Naive thymus-derived CD8-positive, alpha-beta T cell (primary cell): Measurements from ENCODE around the gene IKZF5. TPM values are rescaled to one million over a fixed set of nuclear protein-coding genes. Genes with fewer than 3 reads are reported as not detected.

Experiments used
- ATAC-seq, 2 donors: fragments of 150-1000 bp; cut with Tn5 transposase in 1 of 2; sonication (Bioruptor Pico), chemical (Tn5 transposase) in 1 of 2; 1 replicate in 1 of 2; 2 replicates in 1 of 2; pipeline ENCODE4 v1.10.0; 2021; ENCODE audit warnings: mild to moderate bottlenecking in 2 of 2, moderate library complexity in 2 of 2
- POLR2A ChIA-PET: fragments of 350-600 bp; sonication (Branson Sonifier 250); formaldehyde crosslinking; loops from one replicate; lab custom pipeline; 2021; ENCODE audit warnings: antibody characterized with exemption; lab: Charles Lee
- DNase-seq, 10 donors: peaks; one replicate each; pipeline versions ENCODE4 v3.0.0 to v3.0.0-alpha.2; 2020 to 2022
- H3K27ac Mint-ChIP-seq, 10 donors: one replicate each; pipeline ENCODE4 v1.8.0; 2020 to 2022; ENCODE audit warnings: mild to moderate bottlenecking in 10 of 10, mixed read lengths in 10 of 10, moderate library complexity in 4 of 10, inconsistent platforms in 1 of 10
- H3K27me3 Mint-ChIP-seq, 5 donors: one replicate each; pipeline ENCODE4 v1.8.0; 2021 to 2022; ENCODE audit warnings: mixed read lengths in 5 of 5
- H3K36me3 Mint-ChIP-seq, 3 donors: one replicate each; pipeline ENCODE4 v1.8.0; 2020 to 2022; ENCODE audit warnings: mixed read lengths in 3 of 3, mild to moderate bottlenecking in 2 of 3, inconsistent platforms in 1 of 3
- H3K4me1 Mint-ChIP-seq, 4 donors: one replicate each; pipeline ENCODE4 v1.8.0; 2021 to 2022; ENCODE audit warnings: mixed read lengths in 4 of 4
- H3K4me3 Mint-ChIP-seq, 10 donors: one replicate each; pipeline ENCODE4 v1.8.0; 2020 to 2022; ENCODE audit warnings: mild to moderate bottlenecking in 10 of 10, mixed read lengths in 10 of 10, moderate library complexity in 6 of 10, inconsistent platforms in 1 of 10
- H3K9me3 Mint-ChIP-seq, 9 donors: one replicate each; pipeline ENCODE4 v1.8.0; 2020 to 2022; ENCODE audit warnings: mixed read lengths in 9 of 9, mild to moderate bottlenecking in 3 of 9, inconsistent platforms in 1 of 9, moderate library complexity in 1 of 9
- polyA plus RNA-seq, 3 donors: library from polyadenylated mRNA; unstranded; fragments of 300-500 nt; fragmentation: Illumina TruSeq; gene quantifications; one replicate each; pipeline ENCODE4 v1.2.3, GENCODE V29; 2021
- total RNA-seq, 8 experiments: library from RNA in 2 of 8; stranded (reverse) in 2 of 8; gene quantifications; one replicate each; pipeline ENCODE4 v1.2.3 and lab custom pipeline; 2021 to 2026

Gene IKZF5
- total and polyA plus RNA-seq, 5 experiments from 2014 or later = 13.1 to 50.5 (median 22.2) TPM

- no peaks in the 10 kb centered on the region for H3K9me3 Mint-ChIP-seq
- no peak overlapping the region for H3K27ac Mint-ChIP-seq
- POLR2A ChIA-PET = no interaction called here
These were observed 16.5 kb downstream of the IKZF5 start for GRCh38 chr10:122992031-122992585.

GRCh38 chr10:122990278-122990677, 18.3 kb downstream of the IKZF5 start:
- peaks cover 0 to 3% (median 1%) of the 10 kb centered on the region in 4 donors for H3K4me1 Mint-ChIP-seq
- DNase-seq = no peak
- H3K27me3 Mint-ChIP-seq = no peaks in the 10 kb centered on the region
- H3K4me3 Mint-ChIP-seq = no peak overlapping the region
- POLR2A ChIA-PET = interaction anchor here (1.6 kb wide), 1 partner anchor 9 kb away, joined by 5 read pairs; no protein-coding TSS in a partner anchor
- peaks cover 0 to 40% (median 2%) of the 10 kb centered on the region in 3 donors for H3K36me3 Mint-ChIP-seq
- peak overlapping the region in 4 of 10 donors; percentile 8 to 83 (median 52) for H3K27ac Mint-ChIP-seq
- no peaks in the 10 kb centered on the region for H3K9me3 Mint-ChIP-seq
- no peak for ATAC-seq

More at GRCh38 chr10:122992031-122992585, 16.5 kb downstream of the IKZF5 start:
- ATAC-seq (no peak), DNase-seq (no peak)
- Mint-ChIP-seq H3K36me3 (peaks cover 0 to 54% (median 0%) of the 10 kb centered on the region in 3 donors), H3K4me3 (no peak overlapping the region), H3K4me1 (peaks cover 0 to 8% (median 2%) of the 10 kb centered on the region in 4 donors), H3K27me3 (no peaks in the 10 kb centered on the region)

GRCh38 chr10:122988501-122988900, 20.1 kb downstream of the IKZF5 start:
- DNase-seq = no peak
- Mint-ChIP-seq H3K9me3 (no peaks in the 10 kb centered on the region), H3K4me3 (no peak overlapping the region), H3K27ac (peak overlapping the region in 1 of 10 donors; percentile 33), H3K27me3 (no peaks in the 10 kb centered on the region), H3K4me1 (no peaks in the 10 kb centered on the region), H3K36me3 (peaks cover 0 to 31% (median 2%) of the 10 kb centered on the region in 3 donors)
- POLR2A ChIA-PET = no interaction called here
- ATAC-seq = no peak

- H3K4me1 Mint-ChIP-seq = peaks cover 2 to 9% (median 4%) of the 10 kb centered on the region in 4 donors
- POLR2A ChIA-PET = no interaction called here
- ATAC-seq (no peak), DNase-seq (no peak)
- no peaks in the 10 kb centered on the region for H3K27me3 Mint-ChIP-seq
- H3K9me3 Mint-ChIP-seq = no peaks in the 10 kb centered on the region
- H3K27ac Mint-ChIP-seq = peak overlapping the region in 2 of 10 donors; percentile 27 to 75
- H3K4me3 Mint-ChIP-seq = no peak overlapping the region
- peaks cover 0 to 18% (median 2%) of the 10 kb centered on the region in 3 donors for H3K36me3 Mint-ChIP-seq
These were observed 22.3 kb downstream of the IKZF5 start for GRCh38 chr10:122986335-122986734.

GRCh38 chr10:122984708-122985107, 23.9 kb downstream of the IKZF5 start:
- POLR2A ChIA-PET = interaction anchor here (1.8 kb wide), 1 partner anchor 23 kb away, joined by 8 read pairs; the partner anchor contains the start of gene IKZF5
- no peaks in the 10 kb centered on the region for H3K27me3 Mint-ChIP-seq

GRCh38 chr10:122983898-122984297, 24.7 kb downstream of the IKZF5 start:
- Mint-ChIP-seq H3K4me1 (peaks cover 14 to 24% (median 19%) of the 10 kb centered on the region in 4 donors), H3K27ac (peak overlapping the region in 1 of 10 donors; percentile 36), H3K9me3 (no peaks in the 10 kb centered on the region), H3K4me3 (no peak overlapping the region), H3K27me3 (no peaks in the 10 kb centered on the region), H3K36me3 (peaks cover 0 to 11% (median 2%) of the 10 kb centered on the region in 3 donors)
- POLR2A ChIA-PET = interaction anchor here (1.3 to 1.8 kb wide), 2 partner anchors 24 to 30 kb away, joined by 5 to 8 read pairs; partner anchors contain the start of genes C10orf88 and IKZF5
- no peak for DNase-seq
- ATAC-seq = no peak

More at GRCh38 chr10:122984708-122985107, 23.9 kb downstream of the IKZF5 start:
- ATAC-seq (no peak), DNase-seq (no peak)
- H3K4me1 Mint-ChIP-seq = peaks cover 14 to 23% (median 18%) of the 10 kb centered on the region in 4 donors
- no peaks in the 10 kb centered on the region for H3K9me3 Mint-ChIP-seq
- H3K27ac Mint-ChIP-seq = peak overlapping the region in 1 of 10 donors; percentile 56
- peaks cover 0 to 11% (median 2%) of the 10 kb centered on the region in 3 donors for H3K36me3 Mint-ChIP-seq
- no peak overlapping the region for H3K4me3 Mint-ChIP-seq

GRCh38 chr10:122981066-122981464, 27.5 kb downstream of the IKZF5 start:
- no peaks in the 10 kb centered on the region for H3K9me3 Mint-ChIP-seq
- H3K36me3 Mint-ChIP-seq = peaks cover 0 to 9% (median 0%) of the 10 kb centered on the region in 3 donors
- peak overlapping the region; percentile 90 to 99 (median 98) for H3K27ac Mint-ChIP-seq
- ATAC-seq (no peak), DNase-seq (peak in 1 of 10 donors; percentile 2)
- no peaks in the 10 kb centered on the region for H3K27me3 Mint-ChIP-seq
- peaks cover 14 to 24% (median 19%) of the 10 kb centered on the region in 4 donors for H3K4me1 Mint-ChIP-seq
- POLR2A ChIA-PET = interaction anchor here (0.8 to 3.6 kb wide), 7 partner anchors 9 to 173 kb away, joined by 3 to 66 read pairs (median 4); partner anchors contain the start of genes ACADSB, BUB3, C10orf88 and FAM24B
- H3K4me3 Mint-ChIP-seq = peak overlapping the region; percentile 89 to 95 (median 92)

- H3K27me3 Mint-ChIP-seq = no peaks in the 10 kb centered on the region
- peak within 1 kb of the TSS; percentile 90 to 99 (median 98) for H3K27ac Mint-ChIP-seq
- peaks cover 0 to 9% (median 0%) of the 10 kb centered on the region in 3 donors for H3K36me3 Mint-ChIP-seq
- H3K9me3 Mint-ChIP-seq = no peaks in the 10 kb centered on the region
- DNase-seq = peak; percentile 75 to 97 (median 86)
- POLR2A ChIA-PET = interaction anchor here (0.6 to 3.6 kb wide), 9 partner anchors 9 to 173 kb away, joined by 3 to 66 read pairs (median 4); partner anchors contain the start of genes ACADSB, BUB3, C10orf88 and FAM24B
- peak; percentile 97 for ATAC-seq
- H3K4me1 Mint-ChIP-seq = peaks cover 14 to 24% (median 19%) of the 10 kb centered on the region in 4 donors
- peak within 1 kb of the TSS; percentile 89 to 95 (median 92) for H3K4me3 Mint-ChIP-seq
These were observed 28.2 kb downstream of the IKZF5 start, which contains the start of gene PSTK for GRCh38 chr10:122980209-122981065. TSS of gene PSTK (plus strand) at chr10:122980401. CDS start at chr10:122980480, 79 bp downstream.

GRCh38 chr10:122974543-122975064, 34.0 kb downstream of the IKZF5 start:
- Mint-ChIP-seq H3K4me1 (peaks cover 0 to under 1% (median 0%) of the 10 kb centered on the region in 4 donors), H3K9me3 (no peaks in the 10 kb centered on the region), H3K27me3 (peaks cover 1 to 16% (median 3%) of the 10 kb centered on the region in 5 donors), H3K36me3 (no peaks in the 10 kb centered on the region), H3K27ac (no peak overlapping the region), H3K4me3 (no peak overlapping the region)
- POLR2A ChIA-PET = no interaction called here
- DNase-seq = no peak
- no peak for ATAC-seq

- peaks cover 0 to under 1% (median 0%) of the 10 kb centered on the region in 3 donors for H3K36me3 Mint-ChIP-seq
- H3K27ac Mint-ChIP-seq = no peak overlapping the region
- ATAC-seq = no peak
- no peak for DNase-seq
- POLR2A ChIA-PET = no interaction called here
- peaks cover 1 to 16% (median 4%) of the 10 kb centered on the region in 5 donors for H3K27me3 Mint-ChIP-seq
- H3K4me3 Mint-ChIP-seq = no peak overlapping the region
- H3K9me3 Mint-ChIP-seq = peaks cover 0 to 5% (median 0%) of the 10 kb centered on the region in 9 donors
- no peaks in the 10 kb centered on the region for H3K4me1 Mint-ChIP-seq
These were observed 34.6 kb downstream of the IKZF5 start for GRCh38 chr10:122974023-122974422.

- Mint-ChIP-seq H3K4me1 (no peaks in the 10 kb centered on the region), H3K9me3 (peaks cover 14 to 49% (median 36%) of the 10 kb centered on the region in 9 donors), H3K4me3 (no peak overlapping the region), H3K27me3 (peaks cover 1 to 34% (median 16%) of the 10 kb centered on the region in 5 donors), H3K27ac (peak overlapping the region in 1 of 10 donors; percentile 66), H3K36me3 (peaks cover 2 to 40% (median 29%) of the 10 kb centered on the region in 3 donors)
- DNase-seq (no peak), ATAC-seq (no peak)
- POLR2A ChIA-PET = interaction anchor here (0.7 kb wide), 1 partner anchor 11 kb away, joined by 3 read pairs; the partner anchor contains the start of gene PSTK
These were observed 39.9 kb downstream of the IKZF5 start for GRCh38 chr10:122968698-122969097.

GRCh38 chr10:122966879-122967278, 41.7 kb downstream of the IKZF5 start:
- POLR2A ChIA-PET = no interaction called here
- peaks cover 14 to 53% (median 36%) of the 10 kb centered on the region in 9 donors for H3K9me3 Mint-ChIP-seq
- H3K27me3 Mint-ChIP-seq = peaks cover 7 to 40% (median 16%) of the 10 kb centered on the region in 5 donors

More at GRCh38 chr10:122966879-122967278, 41.7 kb downstream of the IKZF5 start:
- H3K4me3 Mint-ChIP-seq = no peak overlapping the region
- no peak for DNase-seq
- no peaks in the 10 kb centered on the region for H3K4me1 Mint-ChIP-seq
- no peak for ATAC-seq
- peaks cover 2 to 51% (median 34%) of the 10 kb centered on the region in 3 donors for H3K36me3 Mint-ChIP-seq
- no peak overlapping the region for H3K27ac Mint-ChIP-seq
